ENCODE data around the gene AMOTL2.

Gene AMOTL2

DNA sequence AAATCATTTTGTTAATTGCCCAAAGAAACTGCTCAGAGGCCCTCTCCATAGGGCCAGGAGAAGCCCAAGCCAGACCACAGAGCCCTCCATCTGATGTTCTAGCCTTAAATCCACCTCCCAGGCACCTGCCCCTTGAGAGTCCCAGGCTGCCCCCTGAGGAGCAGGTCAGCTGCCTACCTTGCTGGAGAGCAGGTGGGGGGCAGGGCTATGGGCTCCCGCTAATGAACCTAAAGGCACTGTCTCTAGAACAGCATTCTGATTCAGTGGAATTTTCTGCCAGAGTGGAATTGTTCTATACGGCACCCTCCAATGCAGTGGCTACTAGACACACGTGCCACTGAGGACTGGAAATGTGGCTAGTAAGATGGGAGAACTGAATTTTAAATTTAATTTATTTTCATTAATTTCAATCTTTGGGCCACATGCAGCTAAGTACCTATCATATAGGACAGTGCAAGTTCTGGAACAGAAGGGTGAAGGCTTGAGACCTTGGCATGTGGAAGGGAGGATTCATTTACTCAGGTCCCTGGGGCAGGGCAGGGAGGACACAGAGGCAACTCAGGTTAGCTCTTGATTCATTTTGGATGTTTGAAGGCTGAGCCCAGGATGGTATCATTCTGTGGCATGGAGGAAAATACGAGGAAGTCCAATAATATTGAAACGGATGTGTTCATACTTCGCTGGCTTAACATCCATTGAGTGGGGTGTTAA lies 11.4 kb downstream of the AMOTL2 start:
- WGBS (ENCODE audit: insufficient coverage) = 92% methylated on average over 4 of the region's 6 CpGs
- peaks cover 2 to 26% (median 22%) of the 10 kb centered on the region in 4 experiments for H3K4me1 ChIP-seq (ENCODE audit: control extremely low read depth in 1 of 4, control insufficient read depth in 4 of 4, insufficient read depth in 4 of 4, low read length in 3 of 4)
- CTCF ChIA-PET = interaction anchor here (0.8 to 3.4 kb wide), 6 partner anchors 8 to 151 kb away, joined by 3 to 16 read pairs (median 8); partner anchors contain the start of gene AMOTL2
- DNase-seq = no peak
- H3K36me3 ChIP-seq (ENCODE audit: control insufficient read depth in 4 of 4, insufficient read depth in 4 of 4, low read length in 3 of 4) = no peaks in the 10 kb centered on the region
- H3K9me3 ChIP-seq (ENCODE audit: control extremely low read depth in 1 of 5, control insufficient read depth in 4 of 5, insufficient read depth in 2 of 5, low read depth in 1 of 5, low read length in 4 of 5) = no peaks in the 10 kb centered on the region
- H3K4me3 ChIP-seq (ENCODE audit: control insufficient read depth in 1 of 7, extremely low read depth in 1 of 7, insufficient read depth in 4 of 7, low read depth in 2 of 7, low read length in 6 of 7) = no peak overlapping the region
- POLR2A ChIA-PET = no interaction called here
- H3K27ac ChIP-seq (ENCODE audit: insufficient read depth in 1 of 2, low read depth in 1 of 2, low read length in 2 of 2, poor library complexity in 1 of 2, severe bottlenecking in 2 of 2) = no peak overlapping the region
- no peaks in the 10 kb centered on the region for H3K27me3 ChIP-seq (replicated peaks in 2 of 5; ENCODE audit: control insufficient read depth in 4 of 5, insufficient read depth in 5 of 5, low read length in 4 of 5)

- no peak for DNase-seq
- Histone ChIP-seq H3K27me3 (replicated peaks in 2 of 5; ENCODE audit: control insufficient read depth in 4 of 5, insufficient read depth in 5 of 5, low read length in 4 of 5) (no peaks in the 10 kb centered on the region), H3K4me3 (ENCODE audit: control insufficient read depth in 1 of 7, extremely low read depth in 1 of 7, insufficient read depth in 4 of 7, low read depth in 2 of 7, low read length in 6 of 7) (no peak overlapping the region), H3K36me3 (ENCODE audit: control insufficient read depth in 4 of 4, insufficient read depth in 4 of 4, low read length in 3 of 4) (no peaks in the 10 kb centered on the region), H3K9me3 (ENCODE audit: control extremely low read depth in 1 of 5, control insufficient read depth in 4 of 5, insufficient read depth in 2 of 5, low read depth in 1 of 5, low read length in 4 of 5) (no peaks in the 10 kb centered on the region), H3K4me1 (ENCODE audit: control extremely low read depth in 1 of 4, control insufficient read depth in 4 of 4, insufficient read depth in 4 of 4, low read length in 3 of 4) (peaks cover 2 to 26% (median 22%) of the 10 kb centered on the region in 4 experiments), H3K27ac (ENCODE audit: insufficient read depth in 1 of 2, low read depth in 1 of 2, low read length in 2 of 2, poor library complexity in 1 of 2, severe bottlenecking in 2 of 2) (no peak overlapping the region)
- WGBS (ENCODE audit: insufficient coverage) = 100% methylated on average over 3 of the region's 6 CpGs
- ChIA-PET CTCF (interaction anchor here (0.8 to 1.5 kb wide), 2 partner anchors 12 to 20 kb away, joined by 3 to 4 read pairs; no protein-coding TSS in a partner anchor), POLR2A (no interaction called here)
Measured at GRCh38 chr3:134362221-134362620, 12.0 kb downstream of the AMOTL2 start.

DNA sequence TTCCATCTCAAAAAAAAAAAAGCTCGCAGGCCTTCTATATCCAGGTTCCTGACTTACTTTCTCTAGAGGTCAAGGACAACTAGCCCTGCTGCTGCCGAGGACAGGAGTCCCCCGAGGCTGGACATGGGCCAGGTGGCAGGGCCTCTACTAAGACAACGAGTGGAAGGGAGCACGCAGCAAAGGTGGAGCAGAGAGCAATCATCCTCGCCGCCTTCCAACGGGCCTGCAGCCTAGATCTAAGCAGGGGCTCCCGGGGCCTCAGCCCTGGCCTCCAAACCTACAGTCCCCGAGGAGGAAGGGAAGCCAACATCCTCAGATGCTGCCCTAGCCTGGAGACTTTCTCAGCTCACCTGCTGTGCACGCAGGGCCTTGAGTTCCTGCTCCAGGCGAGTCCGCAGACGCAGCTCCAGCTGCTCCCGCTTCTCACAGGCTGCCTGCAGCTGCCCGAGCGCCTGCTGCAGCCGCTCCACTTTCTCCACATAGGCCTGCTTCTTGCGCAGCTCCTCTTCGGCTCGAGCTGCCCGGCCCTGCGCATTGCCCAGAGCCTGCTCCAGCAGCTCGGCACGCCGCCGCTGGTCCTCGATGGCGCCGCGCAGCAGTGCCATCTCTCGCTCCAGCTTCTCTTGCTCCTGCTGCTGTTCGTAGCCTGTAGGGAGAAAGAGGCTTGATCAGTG lies 12.9 kb downstream of the AMOTL2 start:
- Histone ChIP-seq H3K9me3 (ENCODE audit: control extremely low read depth in 1 of 5, control insufficient read depth in 4 of 5, insufficient read depth in 2 of 5, low read depth in 1 of 5, low read length in 4 of 5) (no peaks in the 10 kb centered on the region), H3K4me1 (ENCODE audit: control extremely low read depth in 1 of 4, control insufficient read depth in 4 of 4, insufficient read depth in 4 of 4, low read length in 3 of 4) (peaks cover 2 to 26% (median 22%) of the 10 kb centered on the region in 4 experiments), H3K27me3 (replicated peaks in 2 of 5; ENCODE audit: control insufficient read depth in 4 of 5, insufficient read depth in 5 of 5, low read length in 4 of 5) (no peaks in the 10 kb centered on the region), H3K27ac (ENCODE audit: insufficient read depth in 1 of 2, low read depth in 1 of 2, low read length in 2 of 2, poor library complexity in 1 of 2, severe bottlenecking in 2 of 2) (no peak overlapping the region), H3K4me3 (ENCODE audit: control insufficient read depth in 1 of 7, extremely low read depth in 1 of 7, insufficient read depth in 4 of 7, low read depth in 2 of 7, low read length in 6 of 7) (no peak overlapping the region), H3K36me3 (ENCODE audit: control insufficient read depth in 4 of 4, insufficient read depth in 4 of 4, low read length in 3 of 4) (no peaks in the 10 kb centered on the region)
- no peak for DNase-seq
- POLR2A ChIA-PET = no interaction called here
- WGBS (ENCODE audit: insufficient coverage) = 96% methylated on average over 30 of the region's 33 CpGs
- CTCF ChIA-PET = interaction anchor here (1.5 kb wide), 1 partner anchor 20 kb away, joined by 4 read pairs; no protein-coding TSS in a partner anchor

DNA sequence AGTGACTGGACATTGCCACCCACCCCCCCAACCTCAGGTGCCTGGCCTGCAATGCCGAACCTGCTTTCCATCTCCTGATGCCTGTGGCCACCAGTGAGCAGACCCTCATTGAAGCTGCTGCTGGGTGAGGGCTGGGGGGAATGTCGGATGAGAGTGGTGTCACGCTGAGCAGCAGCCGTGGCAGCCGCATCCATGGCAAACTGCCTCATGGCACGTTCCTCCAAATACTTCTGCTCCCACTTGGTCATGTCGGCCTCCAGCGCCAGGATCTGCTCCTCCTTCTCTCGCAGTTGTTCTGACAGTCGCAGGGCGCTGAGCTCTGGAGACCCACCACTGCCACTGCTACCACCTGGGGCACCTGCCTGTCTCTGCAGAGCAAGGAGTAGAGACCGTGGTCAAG lies 14.2 kb downstream of the AMOTL2 start:
- no peaks in the 10 kb centered on the region for H3K36me3 ChIP-seq (ENCODE audit: control insufficient read depth in 4 of 4, insufficient read depth in 4 of 4, low read length in 3 of 4)
- CTCF ChIA-PET = interaction anchor here (1.1 kb wide), 1 partner anchor 15 kb away, joined by 3 read pairs; no protein-coding TSS in a partner anchor
- H3K27ac ChIP-seq (ENCODE audit: insufficient read depth in 1 of 2, low read depth in 1 of 2, low read length in 2 of 2, poor library complexity in 1 of 2, severe bottlenecking in 2 of 2) = no peak overlapping the region
- no peak overlapping the region for H3K4me3 ChIP-seq (ENCODE audit: control insufficient read depth in 1 of 7, extremely low read depth in 1 of 7, insufficient read depth in 4 of 7, low read depth in 2 of 7, low read length in 6 of 7)
- POLR2A ChIA-PET = no interaction called here
- 97% methylated on average over 11 of the region's 12 CpGs for WGBS (ENCODE audit: insufficient coverage)
- H3K4me1 ChIP-seq (ENCODE audit: control extremely low read depth in 1 of 4, control insufficient read depth in 4 of 4, insufficient read depth in 4 of 4, low read length in 3 of 4) = peaks cover 2 to 19% (median 19%) of the 10 kb centered on the region in 4 experiments
- H3K9me3 ChIP-seq (ENCODE audit: control extremely low read depth in 1 of 5, control insufficient read depth in 4 of 5, insufficient read depth in 2 of 5, low read depth in 1 of 5, low read length in 4 of 5) = no peaks in the 10 kb centered on the region
- no peaks in the 10 kb centered on the region for H3K27me3 ChIP-seq (replicated peaks in 2 of 5; ENCODE audit: control insufficient read depth in 4 of 5, insufficient read depth in 5 of 5, low read length in 4 of 5)
- DNase-seq = no peak

DNA sequence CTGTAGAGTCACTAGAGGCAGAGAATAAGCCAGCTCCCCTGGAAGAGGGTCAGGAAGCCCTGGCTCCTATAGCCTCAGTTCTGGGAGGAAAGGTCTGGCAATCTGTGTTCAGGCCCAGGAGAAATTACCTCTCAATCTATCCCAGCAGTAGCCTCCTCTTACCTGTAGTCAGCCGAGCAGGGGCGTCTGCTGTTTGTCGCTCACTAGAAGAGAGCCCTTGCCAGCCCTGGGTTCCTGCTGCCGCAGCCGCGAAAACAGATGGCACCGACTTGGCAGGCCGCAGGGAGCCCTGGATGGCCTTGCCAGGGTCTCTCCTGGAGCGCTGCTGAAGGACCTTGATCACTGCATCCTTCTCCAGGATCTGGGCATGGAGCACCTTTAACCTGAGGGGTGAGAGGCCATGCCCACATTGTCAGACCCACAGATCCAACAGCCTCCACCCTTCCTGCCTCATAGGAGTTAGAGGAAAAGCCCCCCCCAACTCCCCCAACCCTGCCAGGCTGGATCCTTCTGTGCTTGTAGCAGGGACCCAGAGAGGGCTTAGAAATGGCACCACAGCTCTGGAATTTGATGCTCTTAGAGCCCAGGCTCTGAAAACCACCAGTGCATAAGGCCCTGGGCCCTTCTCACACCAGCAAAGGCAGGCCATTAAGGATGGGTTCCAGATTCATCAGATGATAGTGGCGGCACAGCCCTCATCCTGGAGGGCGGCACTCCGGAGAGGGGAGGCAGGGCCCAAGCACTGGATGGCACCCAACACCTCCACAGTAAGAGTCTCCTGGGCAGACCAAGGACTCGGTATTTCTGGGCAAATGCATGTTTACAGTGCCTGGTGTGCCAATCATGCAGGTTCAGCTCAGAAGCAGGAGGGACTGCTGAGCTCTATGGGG lies 14.9 kb downstream of the AMOTL2 start:
- Histone ChIP-seq H3K9me3 (ENCODE audit: control extremely low read depth in 1 of 5, control insufficient read depth in 4 of 5, insufficient read depth in 2 of 5, low read depth in 1 of 5, low read length in 4 of 5) (no peaks in the 10 kb centered on the region), H3K27ac (ENCODE audit: insufficient read depth in 1 of 2, low read depth in 1 of 2, low read length in 2 of 2, poor library complexity in 1 of 2, severe bottlenecking in 2 of 2) (no peak overlapping the region), H3K36me3 (ENCODE audit: control insufficient read depth in 4 of 4, insufficient read depth in 4 of 4, low read length in 3 of 4) (no peaks in the 10 kb centered on the region), H3K27me3 (replicated peaks in 2 of 5; ENCODE audit: control insufficient read depth in 4 of 5, insufficient read depth in 5 of 5, low read length in 4 of 5) (no peaks in the 10 kb centered on the region), H3K4me3 (ENCODE audit: control insufficient read depth in 1 of 7, extremely low read depth in 1 of 7, insufficient read depth in 4 of 7, low read depth in 2 of 7, low read length in 6 of 7) (no peak overlapping the region), H3K4me1 (ENCODE audit: control extremely low read depth in 1 of 4, control insufficient read depth in 4 of 4, insufficient read depth in 4 of 4, low read length in 3 of 4) (peaks cover 0 to 13% (median 12%) of the 10 kb centered on the region in 4 experiments)
- ChIA-PET POLR2A (no interaction called here), CTCF (interaction anchor here (0.8 to 2.7 kb wide), 6 partner anchors 11 to 126 kb away, joined by 3 to 12 read pairs (median 3); partner anchors contain the start of genes AMOTL2, ANAPC13 and CEP63)
- WGBS (ENCODE audit: insufficient coverage) = 98% methylated on average over 12 of the region's 13 CpGs
- no peak for DNase-seq

DNA sequence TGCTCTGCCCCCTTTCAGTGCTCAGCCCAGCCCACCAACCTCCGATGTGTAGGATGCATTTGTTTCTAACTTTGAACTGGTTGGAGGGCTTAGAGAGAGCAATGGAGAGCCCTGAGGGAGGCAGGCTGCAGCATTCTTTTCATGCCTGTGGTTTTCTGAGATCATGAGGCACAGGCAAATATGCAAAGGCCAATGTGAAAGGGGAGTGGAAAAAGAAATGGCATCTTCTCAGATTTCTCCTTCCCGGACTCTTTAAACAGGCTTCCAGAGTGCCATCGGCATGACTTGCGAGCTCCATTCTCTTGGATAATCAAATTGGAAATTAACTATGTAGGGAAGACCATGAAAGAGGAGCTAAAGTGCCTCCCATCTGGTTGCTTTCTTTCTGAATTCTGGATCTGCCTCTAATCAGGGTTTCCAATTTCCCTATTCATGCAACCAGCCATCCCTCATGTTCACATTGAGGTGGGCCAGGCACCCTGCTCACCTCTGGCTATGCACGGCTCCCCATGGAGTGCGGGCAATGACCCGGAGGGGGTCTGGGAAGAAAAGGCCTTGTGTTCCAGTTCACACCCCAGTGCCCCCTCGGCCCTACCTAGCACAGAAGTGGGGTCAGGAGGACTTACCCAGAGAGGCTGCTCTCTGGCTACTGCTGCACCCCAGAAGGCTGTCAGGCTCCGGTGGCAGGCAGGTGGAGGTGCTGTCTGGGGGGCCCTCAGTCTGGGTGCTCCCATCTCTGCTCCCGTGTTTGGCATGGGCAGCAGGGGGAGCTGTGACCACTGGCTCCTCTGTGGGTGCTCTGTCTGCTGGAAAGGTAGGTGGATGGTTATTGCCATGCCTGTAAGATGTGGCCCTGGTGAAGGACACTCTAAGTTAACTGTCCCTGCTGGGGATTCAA lies 16.1 kb downstream of the AMOTL2 start:
- Histone ChIP-seq H3K9me3 (ENCODE audit: control extremely low read depth in 1 of 5, control insufficient read depth in 4 of 5, insufficient read depth in 2 of 5, low read depth in 1 of 5, low read length in 4 of 5) (no peaks in the 10 kb centered on the region), H3K4me3 (ENCODE audit: control insufficient read depth in 1 of 7, extremely low read depth in 1 of 7, insufficient read depth in 4 of 7, low read depth in 2 of 7, low read length in 6 of 7) (no peak overlapping the region), H3K27me3 (replicated peaks in 2 of 5; ENCODE audit: control insufficient read depth in 4 of 5, insufficient read depth in 5 of 5, low read length in 4 of 5) (no peaks in the 10 kb centered on the region), H3K27ac (ENCODE audit: insufficient read depth in 1 of 2, low read depth in 1 of 2, low read length in 2 of 2, poor library complexity in 1 of 2, severe bottlenecking in 2 of 2) (no peak overlapping the region), H3K36me3 (ENCODE audit: control insufficient read depth in 4 of 4, insufficient read depth in 4 of 4, low read length in 3 of 4) (no peaks in the 10 kb centered on the region), H3K4me1 (ENCODE audit: control extremely low read depth in 1 of 4, control insufficient read depth in 4 of 4, insufficient read depth in 4 of 4, low read length in 3 of 4) (peaks cover 0 to 1% (median under 1%) of the 10 kb centered on the region in 4 experiments)
- 87% methylated on average over 6 of the region's 10 CpGs for WGBS (ENCODE audit: insufficient coverage)
- ChIA-PET POLR2A (no interaction called here), CTCF (interaction anchor here (0.8 to 2.7 kb wide), 7 partner anchors 10 to 127 kb away, joined by 3 to 12 read pairs (median 4); partner anchors contain the start of genes AMOTL2, ANAPC13 and CEP63)
- DNase-seq = peak in 1 of 3 donors; percentile 21

Measured in common myeloid progenitor, CD34-positive (primary cell).